ENCODE measurements around the gene TRAF2.

TRAF2 gene

DNA sequence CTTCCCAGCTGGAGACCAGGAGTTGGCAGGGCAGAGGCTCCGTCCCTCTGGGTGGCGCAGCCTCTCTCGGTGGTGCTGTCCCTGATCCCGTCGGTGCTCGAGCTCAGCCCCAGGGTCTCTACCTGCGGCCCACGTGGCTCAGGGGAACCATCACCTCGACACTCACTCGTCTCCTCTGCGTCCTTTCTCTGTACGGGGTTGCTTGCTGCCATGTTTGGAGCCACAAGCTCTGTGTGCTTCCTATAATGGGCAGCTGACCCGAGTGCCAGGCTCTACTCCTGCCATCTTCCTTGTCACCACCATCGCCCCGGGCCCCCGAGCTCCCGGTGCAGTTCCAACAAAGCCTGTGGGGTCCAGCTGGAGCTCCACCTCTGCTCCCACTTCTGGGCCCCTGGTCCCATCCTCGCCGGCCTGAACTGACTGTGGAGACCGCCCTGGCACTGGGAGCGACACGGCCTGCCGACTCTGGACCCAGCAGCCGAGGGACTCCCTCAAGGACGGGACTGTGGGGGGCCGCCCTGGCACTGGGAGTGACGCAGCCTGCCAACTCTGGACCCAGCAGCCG, 53.2 kb downstream of the TRAF2 start:
- in situ Hi-C loops (cut with HindIII; ENCODE audit: low pct_ligation_motif_present, low sequenced_read_pairs), result loop anchor here (25.0 kb wide), 1 partner anchor 98 kb away; the partner anchor contains the start of genes ABCA2, FUT7 and NPDC1
- TF ChIP-seq, protein P1, sequence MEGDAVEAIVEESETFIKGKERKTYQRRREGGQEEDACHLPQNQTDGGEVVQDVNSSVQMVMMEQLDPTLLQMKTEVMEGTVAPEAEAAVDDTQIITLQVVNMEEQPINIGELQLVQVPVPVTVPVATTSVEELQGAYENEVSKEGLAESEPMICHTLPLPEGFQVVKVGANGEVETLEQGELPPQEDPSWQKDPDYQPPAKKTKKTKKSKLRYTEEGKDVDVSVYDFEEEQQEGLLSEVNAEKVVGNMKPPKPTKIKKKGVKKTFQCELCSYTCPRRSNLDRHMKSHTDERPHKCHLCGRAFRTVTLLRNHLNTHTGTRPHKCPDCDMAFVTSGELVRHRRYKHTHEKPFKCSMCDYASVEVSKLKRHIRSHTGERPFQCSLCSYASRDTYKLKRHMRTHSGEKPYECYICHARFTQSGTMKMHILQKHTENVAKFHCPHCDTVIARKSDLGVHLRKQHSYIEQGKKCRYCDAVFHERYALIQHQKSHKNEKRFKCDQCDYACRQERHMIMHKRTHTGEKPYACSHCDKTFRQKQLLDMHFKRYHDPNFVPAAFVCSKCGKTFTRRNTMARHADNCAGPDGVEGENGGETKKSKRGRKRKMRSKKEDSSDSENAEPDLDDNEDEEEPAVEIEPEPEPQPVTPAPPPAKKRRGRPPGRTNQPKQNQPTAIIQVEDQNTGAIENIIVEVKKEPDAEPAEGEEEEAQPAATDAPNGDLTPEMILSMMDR (IDR thresholded peaks at IDR 0.05; ENCODE audit: low read depth, low read length, missing control alignments), result no peak
- no peaks in the 10 kb centered on the region for H3K27me3 ChIP-seq (replicated peaks)
- peaks cover 45% of the 10 kb centered on the region for H3K36me3 ChIP-seq (replicated peaks)
- no peak overlapping the region for H3K27ac ChIP-seq
- DNase-seq, result no peak
- H3K4me3 ChIP-seq (ENCODE audit: low read depth, low read length), result no peak overlapping the region

DNA sequence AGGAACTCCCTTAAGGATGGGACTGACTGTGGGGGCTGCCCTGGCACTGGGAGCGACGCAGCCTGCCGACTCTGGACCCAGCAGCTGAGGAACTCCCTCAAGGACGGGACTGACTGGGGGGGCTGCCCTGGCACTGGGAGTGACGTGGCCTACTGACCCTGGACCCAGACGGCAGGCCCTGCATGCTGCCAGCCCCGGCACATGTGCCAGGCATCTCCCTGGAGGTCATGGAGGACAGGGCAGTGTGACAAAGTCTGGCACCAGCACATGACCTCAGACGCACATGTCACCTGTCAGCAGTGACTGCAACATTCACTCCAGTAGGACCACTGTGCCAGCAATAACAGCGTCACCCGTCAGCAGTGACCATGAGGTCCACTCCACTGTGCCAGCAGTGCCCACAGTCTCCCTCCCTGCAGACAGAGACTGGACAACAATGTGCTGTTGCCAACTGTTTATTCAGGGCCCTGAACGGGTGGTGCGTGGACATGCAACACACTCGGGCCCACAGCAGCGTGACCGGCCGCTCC, 53.7 kb downstream of the TRAF2 start:
- Histone ChIP-seq H3K27me3 (replicated peaks) (no peaks in the 10 kb centered on the region), H3K27ac (no peak overlapping the region), H3K4me3 (ENCODE audit: low read depth, low read length) (no peak overlapping the region), H3K36me3 (replicated peaks) (peaks cover 45% of the 10 kb centered on the region)
- in situ Hi-C loops (cut with HindIII; ENCODE audit: low pct_ligation_motif_present, low sequenced_read_pairs), result loop anchor here (25.0 kb wide), 1 partner anchor 97 kb away; the partner anchor contains the start of genes ABCA2, FUT7 and NPDC1
- no peak for DNase-seq
- TF ChIP-seq, protein P1 (IDR thresholded peaks at IDR 0.05; ENCODE audit: low read depth, low read length, missing control alignments), result no peak

DNA sequence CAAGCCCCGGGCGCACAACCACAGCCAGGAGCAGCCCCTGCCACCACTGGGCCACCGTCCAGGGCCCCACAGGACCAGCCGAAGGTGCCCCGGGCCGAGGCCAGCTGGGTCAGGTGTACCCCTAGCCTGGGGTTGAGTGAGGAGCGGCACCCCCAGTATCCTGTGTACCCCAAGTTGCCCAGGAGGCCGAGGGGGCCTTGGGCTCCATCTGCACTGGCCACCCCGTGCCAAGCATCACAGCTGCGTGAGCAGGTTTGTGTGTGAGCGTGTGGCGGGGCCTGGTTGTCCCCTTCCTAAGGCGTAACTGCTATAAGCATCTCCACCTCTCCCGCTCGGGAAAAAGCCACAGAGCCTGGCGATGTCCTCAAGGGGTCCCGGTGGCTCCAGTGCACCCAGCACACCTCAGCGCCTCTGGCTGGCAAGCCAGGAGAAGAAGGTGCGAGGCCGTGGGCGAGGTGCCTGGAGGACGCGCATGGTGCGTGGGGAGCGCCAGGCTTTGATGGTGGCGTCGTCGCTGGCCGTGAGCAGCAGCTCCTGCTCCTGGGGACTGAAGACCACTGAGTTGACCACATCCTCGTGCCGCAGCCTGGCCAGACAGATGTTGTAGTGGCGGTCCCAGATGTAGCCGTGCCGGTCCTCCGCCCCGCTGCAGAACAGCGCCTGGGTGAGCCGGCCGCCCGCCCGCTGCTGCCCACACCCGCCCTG, 54.4 kb downstream of the TRAF2 start:
- in situ Hi-C loops (cut with HindIII; ENCODE audit: low pct_ligation_motif_present, low sequenced_read_pairs), result loop anchor here (25.0 kb wide), 1 partner anchor 97 kb away; the partner anchor contains the start of genes ABCA2, FUT7 and NPDC1
- Histone ChIP-seq H3K27ac (no peak overlapping the region), H3K36me3 (replicated peaks) (peaks cover 45% of the 10 kb centered on the region), H3K27me3 (replicated peaks) (no peaks in the 10 kb centered on the region), H3K4me3 (ENCODE audit: low read depth, low read length) (no peak overlapping the region)
- TF ChIP-seq, protein P1 (IDR thresholded peaks at IDR 0.05; ENCODE audit: low read depth, low read length, missing control alignments), result no peak
- DNase-seq, result no peak

DNA sequence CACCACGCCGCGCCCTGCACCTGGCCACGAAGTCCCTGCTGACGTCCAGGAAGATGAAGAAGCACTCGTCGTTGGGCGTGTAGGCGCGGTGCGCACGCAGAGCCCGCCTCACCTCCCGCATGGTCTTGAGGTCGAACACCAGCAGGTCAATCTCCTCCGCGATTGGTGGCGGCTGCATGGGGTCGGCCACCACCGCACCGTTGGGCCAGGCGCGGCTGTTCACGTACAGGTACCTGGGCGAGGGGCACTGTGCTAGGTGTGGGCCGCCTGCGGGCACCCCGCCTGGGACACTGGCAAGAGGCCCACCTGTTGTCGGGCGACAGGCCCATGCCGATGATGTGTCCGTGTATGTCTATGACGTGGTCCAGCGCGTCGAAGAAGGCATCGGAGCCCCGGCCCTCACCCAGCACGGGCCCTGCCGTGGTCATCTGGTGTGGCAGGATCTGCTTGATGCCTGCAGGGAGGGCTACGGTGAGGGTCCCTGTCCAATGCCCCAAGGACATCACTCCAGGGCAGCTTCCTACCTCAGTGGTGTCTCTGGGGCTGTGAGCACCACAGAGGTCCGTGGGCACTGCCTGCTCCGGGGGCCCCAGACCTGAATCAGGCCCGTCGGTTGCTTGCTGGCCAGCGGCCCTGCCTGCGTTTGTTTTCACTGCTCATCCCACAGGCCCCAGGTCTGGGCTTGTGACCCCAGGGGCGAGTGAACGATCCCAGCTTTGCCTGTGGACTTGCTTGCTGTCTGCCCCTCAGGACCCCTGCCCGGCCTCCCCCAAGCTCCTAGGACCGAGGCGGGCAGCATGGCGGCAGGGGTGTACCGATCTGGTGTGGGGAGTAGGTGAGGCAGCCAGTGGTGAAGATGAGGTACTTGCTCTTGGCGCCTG, 55.2 kb downstream of the TRAF2 start:
- Histone ChIP-seq H3K4me3 (ENCODE audit: low read depth, low read length) (no peak overlapping the region), H3K27ac (no peak overlapping the region), H3K27me3 (replicated peaks) (no peaks in the 10 kb centered on the region), H3K36me3 (replicated peaks) (peaks cover 45% of the 10 kb centered on the region)
- in situ Hi-C loops (cut with HindIII; ENCODE audit: low pct_ligation_motif_present, low sequenced_read_pairs), result loop anchor here (25.0 kb wide), 1 partner anchor 96 kb away; the partner anchor contains the start of genes ABCA2, FUT7 and NPDC1
- TF ChIP-seq, protein P1 (IDR thresholded peaks at IDR 0.05; ENCODE audit: low read depth, low read length, missing control alignments), result no peak
- DNase-seq, result no peak

DNA sequence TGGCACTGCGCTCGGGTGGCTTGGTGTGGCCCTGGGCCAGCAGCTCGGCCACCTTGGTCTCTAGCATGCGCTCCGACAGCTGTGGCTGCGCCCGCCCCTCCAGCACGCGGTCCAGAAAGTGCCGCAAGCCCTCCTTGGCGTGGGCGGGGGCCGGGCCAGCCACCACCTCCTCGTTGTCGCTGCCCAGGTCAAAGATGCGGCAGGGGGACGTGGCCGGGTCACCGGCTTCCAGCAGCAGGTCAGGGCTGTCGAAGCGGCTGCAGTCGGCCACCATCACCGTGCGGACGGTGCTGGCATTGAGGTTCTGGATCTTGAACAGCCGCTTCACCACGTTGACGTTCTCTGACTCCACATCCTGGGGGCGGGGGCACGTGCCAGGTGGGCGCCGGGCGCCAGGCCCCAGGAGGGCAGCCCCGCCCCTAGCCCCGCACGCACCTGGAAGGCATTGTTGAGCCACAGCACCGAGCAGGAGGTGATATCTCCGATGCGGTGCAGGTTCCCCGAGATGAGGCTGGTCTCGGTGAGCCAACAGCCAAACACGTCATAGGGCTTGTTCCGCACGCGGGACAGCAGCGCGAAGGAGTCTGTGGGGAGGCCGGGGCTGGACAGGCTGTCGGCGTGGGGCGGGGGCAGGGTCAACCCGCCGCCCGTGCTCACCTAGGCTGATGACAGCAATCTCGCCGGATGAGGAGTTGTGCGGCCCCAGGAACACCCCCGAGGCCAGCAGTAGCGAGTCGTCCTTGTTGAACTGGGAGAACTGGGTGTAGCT, 56.0 kb downstream of the TRAF2 start:
- in situ Hi-C loops (cut with HindIII; ENCODE audit: low pct_ligation_motif_present, low sequenced_read_pairs), result loop anchor here (25.0 kb wide), 1 partner anchor 95 kb away; the partner anchor contains the start of genes ABCA2, FUT7 and NPDC1
- H3K27me3 ChIP-seq (replicated peaks), result no peaks in the 10 kb centered on the region
- no peak overlapping the region for H3K27ac ChIP-seq
- no peak overlapping the region for H3K4me3 ChIP-seq (ENCODE audit: low read depth, low read length)
- no peak for DNase-seq
- peaks cover 45% of the 10 kb centered on the region for H3K36me3 ChIP-seq (replicated peaks)
- TF ChIP-seq, protein P1 (IDR thresholded peaks at IDR 0.05; ENCODE audit: low read depth, low read length, missing control alignments), result no peak

All from brain microvascular endothelial cell (primary cell).